OCI-LY1 (cell line): ENCODE data around the gene ELK3.

Source experiments
- H2AFZ ChIP-seq: fragments of 200-600 bp; sonication (generic), shearing (Covaris generic); 2 replicates; pipeline ENCODE4 v1.6.0; 2014; ENCODE audit warnings: antibody characterized with exemption, mild to moderate bottlenecking, low read length
- H3F3A ChIP-seq: fragments of 200-600 bp; sonication (generic), shearing (Covaris generic); 2 replicates; pipeline ENCODE4 v1.6.0; 2014; ENCODE audit warnings: mild to moderate bottlenecking, antibody characterized with exemption, low read length, moderate library complexity; ENCODE audit not compliant: insufficient read depth
- H3K27ac ChIP-seq: fragments of 200-600 bp; sonication (generic); 2 replicates; pipeline ENCODE4 v1.5.1; 2014; ENCODE audit warnings: low read length, mixed run types, mild to moderate bottlenecking, low read depth; ENCODE audit not compliant: poor library complexity, severe bottlenecking
- H3K27me3 ChIP-seq: fragments of 200-600 bp; sonication (generic); 2 replicates; pipeline ENCODE4 v1.6.0; 2014; ENCODE audit warnings: antibody characterized with exemption, mild to moderate bottlenecking, low read length, moderate library complexity; ENCODE audit not compliant: insufficient read depth
- H3K36me3 ChIP-seq: fragments of 200-600 bp; sonication (generic); 2 replicates; pipeline ENCODE4 v1.6.1; 2014; ENCODE audit warnings: mild to moderate bottlenecking, antibody characterized with exemption, low read length, moderate library complexity, mixed read lengths; ENCODE audit not compliant: insufficient read depth
- H3K4me1 ChIP-seq: fragments of 200-600 bp; sonication (generic); 2 replicates; pipeline ENCODE4 v1.5.1; 2014; ENCODE audit warnings: mild to moderate bottlenecking, low read length, moderate library complexity; ENCODE audit not compliant: insufficient read depth, severe bottlenecking
- H3K4me2 ChIP-seq: fragments of 200-600 bp; sonication (generic), shearing (Covaris generic); 2 replicates; pipeline ENCODE4 v1.6.1; 2014; ENCODE audit warnings: low read length
- H3K4me3 ChIP-seq: fragments of 200-600 bp; sonication (generic); 2 replicates; pipeline ENCODE4 v1.5.1; 2014; ENCODE audit warnings: low read length, low read depth, mild to moderate bottlenecking, mixed read lengths; ENCODE audit not compliant: poor library complexity, severe bottlenecking
- H3K79me2 ChIP-seq: fragments of 200-600 bp; shearing (Covaris generic); 2 replicates; pipeline ENCODE4 v1.6.1; 2016; ENCODE audit warnings: mixed run types, low read length, mixed read lengths; ENCODE audit not compliant: insufficient read depth
- H3K9ac ChIP-seq: fragments of 200-600 bp; sonication (generic), shearing (Covaris generic); 2 replicates; pipeline ENCODE4 v1.6.1; 2014; ENCODE audit warnings: mild to moderate bottlenecking, low read length, mixed read lengths
- H3K9me2 ChIP-seq: fragments of 200-600 bp; sonication (generic), shearing (Covaris generic); 2 replicates; pipeline ENCODE4 v1.6.1; 2014; ENCODE audit warnings: low read depth, mild to moderate bottlenecking, low read length, mixed read lengths
- H3K9me3 ChIP-seq: fragments of 200-600 bp; shearing (Covaris generic); 2 replicates; pipeline ENCODE4 v1.6.1; 2014; ENCODE audit warnings: low read length, mixed read lengths
- H4K20me1 ChIP-seq: fragments of 200-600 bp; sonication (generic), shearing (Covaris generic); 2 replicates; pipeline ENCODE4 v1.6.0; 2016; ENCODE audit warnings: mild to moderate bottlenecking, low read length; ENCODE audit not compliant: insufficient read depth
- EZH2 ChIP-seq: fragments of 200-600 bp; sonication (generic), shearing (Covaris generic); IDR thresholded peaks from 2 replicates; pipeline ENCODE4 v1.8.0; 2017; ENCODE audit warnings: borderline replicate concordance, mixed run types, mild to moderate bottlenecking, antibody characterized with exemption, low read length, moderate library complexity, mixed read lengths
- TF ChIP-seq, protein P1 (sequence below): fragments of 200-600 bp; sonication (generic), shearing (Covaris generic); IDR thresholded peaks from 2 replicates; pipeline ENCODE4 v1.5.1; 2017; ENCODE audit warnings: mild to moderate bottlenecking, antibody characterized with exemption, low read length, moderate library complexity, mixed read lengths

The ELK3 gene

DNA sequence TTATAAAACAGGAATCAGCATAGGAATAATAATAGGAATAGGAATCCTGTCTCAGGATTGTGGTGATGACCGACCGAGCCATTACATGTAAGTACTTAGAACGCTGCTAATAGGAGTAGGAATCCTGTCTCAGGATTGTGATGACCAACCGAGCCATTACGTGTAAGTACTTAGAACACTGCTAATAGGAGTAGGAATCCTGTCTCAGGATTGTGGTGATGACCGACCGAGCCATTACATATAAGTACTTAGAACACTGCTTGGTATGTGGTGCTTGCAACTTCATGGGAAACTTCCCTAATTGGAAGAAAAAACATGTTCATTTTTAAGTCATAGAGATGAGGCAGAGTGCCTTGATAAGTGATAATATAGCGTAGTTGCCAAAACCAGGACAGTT lies 30.0 kb downstream of the ELK3 start:
- H3K36me3 ChIP-seq = no peaks in the 10 kb centered on the region
- H3K4me3 ChIP-seq = no peak overlapping the region
- no peaks in the 10 kb centered on the region for H4K20me1 ChIP-seq
- H3K4me1 ChIP-seq = peaks cover 9% of the 10 kb centered on the region
- H3K9me3 ChIP-seq = no peaks in the 10 kb centered on the region
- H3K27me3 ChIP-seq = peaks cover 4% of the 10 kb centered on the region; the same call in 1 of the 2 replicates
- no peak overlapping the region for H3K9ac ChIP-seq
- no peaks in the 10 kb centered on the region for H3K9me2 ChIP-seq
- no peaks in the 10 kb centered on the region for H3F3A ChIP-seq
- no peak overlapping the region for H3K27ac ChIP-seq
- H3K79me2 ChIP-seq = no peaks in the 10 kb centered on the region
- no peak overlapping the region for H3K4me2 ChIP-seq
- no peak for TF ChIP-seq EZH2
- TF ChIP-seq, protein P1, sequence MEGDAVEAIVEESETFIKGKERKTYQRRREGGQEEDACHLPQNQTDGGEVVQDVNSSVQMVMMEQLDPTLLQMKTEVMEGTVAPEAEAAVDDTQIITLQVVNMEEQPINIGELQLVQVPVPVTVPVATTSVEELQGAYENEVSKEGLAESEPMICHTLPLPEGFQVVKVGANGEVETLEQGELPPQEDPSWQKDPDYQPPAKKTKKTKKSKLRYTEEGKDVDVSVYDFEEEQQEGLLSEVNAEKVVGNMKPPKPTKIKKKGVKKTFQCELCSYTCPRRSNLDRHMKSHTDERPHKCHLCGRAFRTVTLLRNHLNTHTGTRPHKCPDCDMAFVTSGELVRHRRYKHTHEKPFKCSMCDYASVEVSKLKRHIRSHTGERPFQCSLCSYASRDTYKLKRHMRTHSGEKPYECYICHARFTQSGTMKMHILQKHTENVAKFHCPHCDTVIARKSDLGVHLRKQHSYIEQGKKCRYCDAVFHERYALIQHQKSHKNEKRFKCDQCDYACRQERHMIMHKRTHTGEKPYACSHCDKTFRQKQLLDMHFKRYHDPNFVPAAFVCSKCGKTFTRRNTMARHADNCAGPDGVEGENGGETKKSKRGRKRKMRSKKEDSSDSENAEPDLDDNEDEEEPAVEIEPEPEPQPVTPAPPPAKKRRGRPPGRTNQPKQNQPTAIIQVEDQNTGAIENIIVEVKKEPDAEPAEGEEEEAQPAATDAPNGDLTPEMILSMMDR = no peak
- H2AFZ ChIP-seq = no peak overlapping the region

DNA sequence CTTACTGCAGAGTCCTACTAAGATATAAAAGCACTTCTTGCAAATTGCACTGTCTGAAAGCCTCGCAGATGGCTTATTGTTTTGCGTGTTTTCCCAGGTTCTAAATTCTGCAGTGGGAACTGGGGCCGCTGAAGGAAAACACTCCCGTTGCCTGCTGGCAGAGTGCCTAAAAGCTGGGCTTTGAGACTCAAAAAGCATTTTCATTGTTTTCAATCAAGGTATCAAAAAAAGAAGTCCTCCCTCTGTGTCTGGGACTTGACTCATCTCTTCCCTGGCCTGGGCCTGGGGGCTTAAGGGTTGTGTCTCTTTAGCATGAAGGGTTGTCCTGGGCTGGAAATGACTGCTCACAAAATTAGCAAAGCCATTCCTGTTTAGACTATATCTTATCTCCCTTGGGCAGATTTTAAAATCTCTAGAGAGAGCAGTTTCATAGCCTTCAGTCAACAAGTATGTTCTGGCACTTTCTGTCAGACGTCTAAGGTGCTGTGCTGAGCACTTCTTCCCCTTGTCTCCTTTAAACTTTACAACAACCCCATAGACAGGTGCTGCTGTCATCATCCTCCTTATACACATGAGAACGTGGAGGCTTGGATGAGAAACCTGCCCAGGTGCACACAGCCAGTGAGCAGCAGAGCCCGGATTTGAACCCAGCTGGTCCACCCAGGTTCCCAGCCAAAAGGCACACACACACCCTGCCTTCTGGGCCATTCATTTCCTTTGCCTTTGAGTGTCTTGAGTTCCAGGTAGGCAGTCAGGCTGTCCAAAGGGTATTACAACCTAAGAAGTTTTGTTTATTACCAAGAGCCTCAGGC lies 31.1 kb downstream of the ELK3 start:
- H3K4me2 ChIP-seq = no peak overlapping the region
- H3K9ac ChIP-seq = no peak overlapping the region
- no peaks in the 10 kb centered on the region for H4K20me1 ChIP-seq
- H3K4me1 ChIP-seq = peaks cover 9% of the 10 kb centered on the region
- no peak overlapping the region for H3K27ac ChIP-seq
- no peaks in the 10 kb centered on the region for H3K36me3 ChIP-seq
- no peak overlapping the region for H2AFZ ChIP-seq
- H3K79me2 ChIP-seq = no peaks in the 10 kb centered on the region
- H3K9me2 ChIP-seq = no peaks in the 10 kb centered on the region
- H3F3A ChIP-seq = no peaks in the 10 kb centered on the region
- peaks cover 4% of the 10 kb centered on the region; the same call in 1 of the 2 replicates for H3K27me3 ChIP-seq
- TF ChIP-seq EZH2 = no peak
- TF ChIP-seq, protein P1 = no peak
- H3K9me3 ChIP-seq = no peaks in the 10 kb centered on the region
- no peak overlapping the region for H3K4me3 ChIP-seq

DNA sequence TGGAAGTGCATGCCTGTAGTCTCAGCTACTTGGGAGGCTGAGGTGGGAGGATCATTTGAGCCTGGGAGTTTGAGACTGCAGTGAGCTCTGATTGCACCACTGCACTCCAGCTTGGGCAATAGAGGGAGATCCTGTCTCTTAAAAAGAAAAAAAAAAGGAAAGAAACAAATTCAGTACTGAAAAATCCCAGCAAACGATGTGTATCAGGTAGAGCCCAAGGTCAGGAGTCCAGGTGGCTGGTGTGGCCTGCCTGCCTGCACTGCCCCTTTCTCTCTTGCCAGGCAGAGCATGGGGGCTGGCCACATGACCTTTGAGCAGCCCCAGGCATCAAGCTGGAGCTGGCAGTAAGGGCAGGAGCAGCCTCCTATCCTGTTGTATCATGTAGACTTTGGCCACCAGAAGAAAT lies 31.8 kb downstream of the ELK3 start:
- Histone ChIP-seq H3K79me2 (no peaks in the 10 kb centered on the region), H2AFZ (no peak overlapping the region), H3K9me2 (no peaks in the 10 kb centered on the region), H4K20me1 (no peaks in the 10 kb centered on the region), H3F3A (no peaks in the 10 kb centered on the region), H3K9me3 (no peaks in the 10 kb centered on the region), H3K36me3 (no peaks in the 10 kb centered on the region), H3K9ac (no peak overlapping the region), H3K27ac (no peak overlapping the region), H3K4me3 (no peak overlapping the region), H3K27me3 (peaks cover 4% of the 10 kb centered on the region; the same call in 1 of the 2 replicates), H3K4me1 (peaks cover 9% of the 10 kb centered on the region), H3K4me2 (no peak overlapping the region)
- TF ChIP-seq EZH2 = no peak
- TF ChIP-seq, protein P1 = no peak
